HTERT RPE-1 (cell line): Measurements from ENCODE around the gene ZGRF1.
"Not testable (repeated sequence)": the region's sequence is repeated elsewhere in the genome, so short reads cannot be mapped to it uniquely, and the experiment has no call there.

Experiments used
- in situ Hi-C: fragments of 300-500 bp; cut with MboI; formaldehyde crosslinking; loops from 4 replicates; pipeline ENCODE4 v1.14.3; 2020; ENCODE audit warnings: low sequenced_read_pairs

ZGRF1 gene

GRCh38 chr4:112519689-112520597 is 116.8 kb downstream of the ZGRF1 start:
- in situ Hi-C loops, result no loop called here

GRCh38 chr4:112518675-112519074 is 118.0 kb downstream of the ZGRF1 start:
- in situ Hi-C loops, result no loop called here

GRCh38 chr4:112517911-112518310 is 118.8 kb downstream of the ZGRF1 start:
- in situ Hi-C loops, result no loop called here

GRCh38 chr4:112517067-112517634 is 119.6 kb downstream of the ZGRF1 start:
- in situ Hi-C loops, result no loop called here

- in situ Hi-C loops, result no loop called here
These were observed 120.1 kb downstream of the ZGRF1 start for GRCh38 chr4:112516471-112517066.

GRCh38 chr4:112516066-112516470 is 120.6 kb downstream of the ZGRF1 start, which contains the start of gene NEUROG2:
TSS of gene NEUROG2 (minus strand) at chr4:112516180. CDS start at chr4:112515475, 705 bp downstream.
- in situ Hi-C loops, result no loop called here

GRCh38 chr4:112515198-112516065 is 121.3 kb downstream of the ZGRF1 start:
- in situ Hi-C loops, result no loop called here

GRCh38 chr4:112514647-112515197 is 122.0 kb downstream of the ZGRF1 start:
- in situ Hi-C loops, result no loop called here

- in situ Hi-C loops, result no loop called here
These were observed 122.6 kb downstream of the ZGRF1 start for GRCh38 chr4:112513971-112514646.

GRCh38 chr4:112511803-112512118 is 124.9 kb downstream of the ZGRF1 start:
- in situ Hi-C loops, result no loop called here

GRCh38 chr4:112511093-112511802 is 125.5 kb downstream of the ZGRF1 start:
- in situ Hi-C loops, result no loop called here

GRCh38 chr4:112510291-112511092 is 126.2 kb downstream of the ZGRF1 start:
- in situ Hi-C loops, result no loop called here

- in situ Hi-C loops, result no loop called here
These were observed 127.2 kb downstream of the ZGRF1 start for GRCh38 chr4:112509243-112510141.

- in situ Hi-C loops, result no loop called here
These were observed 128.4 kb downstream of the ZGRF1 start for GRCh38 chr4:112508356-112508755.

GRCh38 chr4:112504807-112505206 is 131.9 kb downstream of the ZGRF1 start:
- in situ Hi-C loops, result no loop called here

GRCh38 chr4:112502871-112503270 is 133.8 kb downstream of the ZGRF1 start:
- in situ Hi-C loops, result no loop called here

GRCh38 chr4:112492321-112492720 is 144.4 kb downstream of the ZGRF1 start:
- in situ Hi-C loops, result no loop called here

- in situ Hi-C loops, result not testable (repeated sequence)
These were observed 145.9 kb downstream of the ZGRF1 start for GRCh38 chr4:112490808-112491207.
